HEK293 (cell line): ENCODE measurements around the gene CPNE9.

Experiments
- CTCF ChIA-PET: fragments of 350-600 bp; formaldehyde crosslinking; extraction: SDS; loops from one replicate; lab custom pipeline; 2021; ENCODE audit warnings: antibody characterized with exemption; lab: Yijun Ruan, JAX
- POLR2A ChIA-PET: fragments of 300-600 bp; formaldehyde crosslinking; extraction: SDS; loops from one replicate; lab custom pipeline; 2020; ENCODE audit warnings: antibody characterized with exemption, inconsistent platforms; lab: Yijun Ruan, JAX
- H3K27ac ChIP-seq: fragments of 200-500 bp; sonication (Bioruptor generic); 2 replicates; pipeline ENCODE4 v1.5.1; 2014; ENCODE audit warnings: low read depth, low read length, control low read depth, inconsistent platforms; ENCODE audit errors: extremely low read depth
- H3K36me3 ChIP-seq, 2 experiments: fragments of 200-500 bp in 1 of 2; sonication (Bioruptor generic) in 1 of 2; 1 replicate in 1 of 2; 2 replicates in 1 of 2; pipeline ENCODE4 v1.5.1; 2014 to 2017; ENCODE audit warnings: inconsistent platforms in 2 of 2, low read length in 2 of 2; ENCODE audit not compliant: control insufficient read depth in 2 of 2, insufficient read depth in 1 of 2
- H3K4me1 ChIP-seq: fragments of 200-500 bp; sonication (Bioruptor generic); 2 replicates; pipeline ENCODE4 v1.5.1; 2014; ENCODE audit warnings: mild to moderate bottlenecking, low read length, inconsistent platforms; ENCODE audit not compliant: control insufficient read depth, insufficient read depth
- H3K4me3 ChIP-seq: 2 replicates; pipeline ENCODE4 v1.5.1; 2011; ENCODE audit warnings: low read depth, mild to moderate bottlenecking, control low read depth, low read length, moderate library complexity
- H3K9me3 ChIP-seq: fragments of 200-500 bp; sonication (Bioruptor generic); 2 replicates; pipeline ENCODE4 v1.5.1; 2014; ENCODE audit warnings: low read depth, low read length, inconsistent platforms; ENCODE audit not compliant: control insufficient read depth, insufficient read depth
- AEBP2 ChIP-seq: fragments of 450-650 bp; formaldehyde crosslinking; IDR thresholded peaks from 2 replicates; pipeline ENCODE4 v1.5.1; 2016; ENCODE audit warnings: missing biosample characterization, missing genetic modification characterization, borderline replicate concordance
- BCL6B ChIP-seq: fragments of 450-650 bp; formaldehyde crosslinking; IDR thresholded peaks from 2 replicates; pipeline ENCODE4 v1.5.1; 2017; ENCODE audit warnings: missing biosample characterization, missing genetic modification characterization
- HIC1 ChIP-seq: fragments of 450-650 bp; formaldehyde crosslinking; IDR thresholded peaks from 2 replicates; pipeline ENCODE4 v1.5.1; 2016; ENCODE audit warnings: missing biosample characterization, missing genetic modification characterization
- HOXD13 ChIP-seq: sonication (generic); formaldehyde crosslinking; IDR thresholded peaks from 2 replicates; pipeline ENCODE4 v1.8.0; 2022; ENCODE audit warnings: missing genetic modification reagents, borderline replicate concordance
- KLF7 ChIP-seq: fragments of 450-650 bp; formaldehyde crosslinking; IDR thresholded peaks from 2 replicates; pipeline ENCODE4 v1.5.1; 2016; ENCODE audit warnings: missing biosample characterization, missing genetic modification characterization, borderline replicate concordance
- SCRT1 ChIP-seq: fragments of 450-650 bp; formaldehyde crosslinking; IDR thresholded peaks from 2 replicates; pipeline ENCODE4 v1.5.1; 2016; ENCODE audit warnings: missing biosample characterization, missing genetic modification characterization, borderline replicate concordance
- SETDB1 ChIP-seq: IDR thresholded peaks from one replicate; pipeline ENCODE4 v1.6.1; 2017; ENCODE audit warnings: mild to moderate bottlenecking, low read length, moderate library complexity, mixed read lengths; ENCODE audit not compliant: insufficient read length
- SP3 ChIP-seq: fragments of 450-650 bp; formaldehyde crosslinking; IDR thresholded peaks from 2 replicates; pipeline ENCODE4 v1.5.1; 2016; ENCODE audit warnings: missing biosample characterization, missing genetic modification characterization
- TCF7L2 ChIP-seq: IDR thresholded peaks from 2 replicates; pipeline ENCODE4 v1.6.1; 2011; ENCODE audit warnings: low read depth, mild to moderate bottlenecking, inconsistent platforms, low read length, moderate library complexity, borderline replicate concordance
- ZFHX2 ChIP-seq: fragments of 450-650 bp; formaldehyde crosslinking; conservative IDR thresholded peaks from 2 replicates; pipeline ENCODE4 v1.5.1; 2016; ENCODE audit warnings: missing biosample characterization, missing genetic modification characterization
- ZNF10 ChIP-seq: fragments of 450-650 bp; formaldehyde crosslinking; IDR thresholded peaks from 2 replicates; pipeline ENCODE4 v1.5.1; 2017; ENCODE audit warnings: missing biosample characterization, missing genetic modification characterization
- ZNF132 ChIP-seq: fragments of 450-650 bp; formaldehyde crosslinking; IDR thresholded peaks from 2 replicates; pipeline ENCODE4 v1.5.1; 2017; ENCODE audit warnings: missing biosample characterization, missing genetic modification characterization, borderline replicate concordance
- ZNF146 ChIP-seq: fragments of 450-650 bp; formaldehyde crosslinking; IDR thresholded peaks from 2 replicates; pipeline ENCODE4 v1.5.1; 2016; ENCODE audit warnings: missing biosample characterization, missing genetic modification characterization
- ZNF18 ChIP-seq: fragments of 450-650 bp; formaldehyde crosslinking; IDR thresholded peaks from 2 replicates; pipeline ENCODE4 v1.5.1; 2016; ENCODE audit warnings: missing biosample characterization, missing genetic modification characterization
- ZNF239 ChIP-seq: fragments of 450-650 bp; formaldehyde crosslinking; IDR thresholded peaks from 2 replicates; pipeline ENCODE4 v1.5.1; 2016; ENCODE audit warnings: missing biosample characterization, missing genetic modification characterization
- ZNF341 ChIP-seq: fragments of 450-650 bp; formaldehyde crosslinking; IDR thresholded peaks from 2 replicates; pipeline ENCODE4; 2016; ENCODE audit warnings: low read depth, missing biosample characterization, missing genetic modification characterization
- ZNF398 ChIP-seq: fragments of 450-650 bp; formaldehyde crosslinking; IDR thresholded peaks from 2 replicates; pipeline ENCODE4 v1.5.1; 2017; ENCODE audit warnings: missing biosample characterization, missing genetic modification characterization
- ZNF48 ChIP-seq: fragments of 450-650 bp; formaldehyde crosslinking; IDR thresholded peaks from 2 replicates; pipeline ENCODE4 v1.5.1; 2016; ENCODE audit warnings: missing biosample characterization, missing genetic modification characterization
- ZNF555 ChIP-seq: fragments of 450-650 bp; formaldehyde crosslinking; conservative IDR thresholded peaks from 2 replicates; pipeline ENCODE4 v1.5.1; 2017; ENCODE audit warnings: missing biosample characterization, mild to moderate bottlenecking, missing genetic modification characterization, inconsistent platforms
- ZNF558 ChIP-seq: fragments of 450-650 bp; formaldehyde crosslinking; IDR thresholded peaks from 2 replicates; pipeline ENCODE4 v1.5.1; 2016; ENCODE audit warnings: missing biosample characterization, missing genetic modification characterization
- ZNF639 ChIP-seq: fragments of 450-650 bp; formaldehyde crosslinking; IDR thresholded peaks from 2 replicates; pipeline ENCODE4 v1.5.1; 2016; ENCODE audit warnings: missing biosample characterization, missing genetic modification characterization
- ZNF658 ChIP-seq: fragments of 450-650 bp; formaldehyde crosslinking; IDR thresholded peaks from 2 replicates; pipeline ENCODE4; 2016; ENCODE audit warnings: missing biosample characterization, missing genetic modification characterization
- ZNF704 ChIP-seq: fragments of 450-650 bp; formaldehyde crosslinking; IDR thresholded peaks from 2 replicates; pipeline ENCODE4 v1.5.1; 2016; ENCODE audit warnings: missing biosample characterization, missing genetic modification characterization

The CPNE9 gene

GRCh38 chr3:9776896-9777693, 73.5 kb downstream of the CPNE9 start (continued):
- no peak for TF ChIP-seq ZNF18 (tag by site-specific recombination)
- TF ChIP-seq ZNF239 (tag by site-specific recombination) = no peak
- no peak for TF ChIP-seq ZNF132
- TF ChIP-seq ZNF10 (tag by site-specific recombination) = no peak

- ChIA-PET POLR2A (no interaction called here), CTCF (interaction anchor here (0.6 to 0.7 kb wide), 2 partner anchors 46 to 174 kb away, joined by 3 read pairs; partner anchors contain the start of genes BRPF1 and PRRT3)
- H3K36me3 ChIP-seq = peaks cover 10 to 35% of the 10 kb centered on the region in 2 experiments; a peak in 2 of 3 replicates
- H3K27ac ChIP-seq = no peak overlapping the region
- H3K9me3 ChIP-seq = no peaks in the 10 kb centered on the region
- no peak overlapping the region for H3K4me3 ChIP-seq
- no peaks in the 10 kb centered on the region for H3K4me1 ChIP-seq
- TF ChIP-seq TCF7L2 (no peak), ZNF555 (tag by site-specific recombination) (no peak), ZNF398 (tag by site-specific recombination) (no peak), SP3 (no peak), AEBP2 (no peak), SETDB1 (no peak), ZNF341 (tag by site-specific recombination) (no peak), ZNF558 (tag by site-specific recombination) (no peak), HOXD13 (no peak), ZNF146 (no peak), ZNF639 (tag by site-specific recombination) (no peak), ZNF658 (tag by site-specific recombination) (no peak), KLF7 (no peak), HIC1 (tag by site-specific recombination) (no peak), ZNF704 (tag by site-specific recombination) (no peak), ZFHX2 (tag by site-specific recombination) (no peak), ZNF48 (tag by site-specific recombination) (no peak), BCL6B (tag by site-specific recombination) (no peak), SCRT1 (tag by site-specific recombination) (no peak)
These were observed 74.0 kb downstream of the CPNE9 start for GRCh38 chr3:9777694-9778021.
